ENCODE measurements around the gene CAMK4.
A peak's percentile ranks its signal among the peaks of the same experiment; 100 is the strongest.

The CAMK4 gene

DNA sequence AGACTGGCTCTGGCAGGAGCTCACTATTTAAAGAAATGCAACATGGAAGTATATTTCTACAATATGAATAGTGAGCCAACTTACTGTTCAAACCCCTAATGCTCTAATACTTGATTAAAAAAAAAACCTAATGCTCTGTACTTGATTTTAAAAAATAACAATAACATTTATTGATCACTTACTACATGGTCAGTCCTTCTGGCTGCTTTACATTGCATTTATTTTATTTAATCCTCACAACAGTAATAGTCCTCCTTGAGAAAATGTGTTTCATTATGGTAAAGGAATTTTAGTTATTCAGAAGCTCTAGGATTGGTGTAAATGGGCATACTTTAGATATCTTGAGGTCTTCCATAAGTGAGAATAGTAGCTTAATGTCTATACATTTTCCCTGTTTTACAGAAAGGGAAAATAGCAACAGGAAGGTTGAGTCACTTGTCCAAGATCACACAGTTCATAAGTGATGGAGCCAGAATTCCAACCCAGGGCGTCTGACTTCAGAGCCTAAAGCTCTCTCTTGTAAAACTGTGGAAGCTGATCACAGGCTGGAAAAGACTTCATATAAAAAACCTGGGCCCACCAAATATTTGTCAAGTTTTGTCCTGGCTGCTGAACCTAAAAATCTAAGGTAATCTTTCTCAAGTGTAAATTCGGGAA, 287.1 kb downstream of the CAMK4 start:
- Mint-ChIP-seq H3K27me3 (no peaks in the 10 kb centered on the region), H3K4me1 (peaks cover 54% of the 10 kb centered on the region), H3K4me3 (peak overlapping the region; percentile 84), H3K36me3 (peaks cover 24% of the 10 kb centered on the region), H3K9me3 (no peaks in the 10 kb centered on the region), H3K27ac (peak overlapping the region; percentile 91)
- no peak for DNase-seq
- CTCF ChIA-PET: interaction anchor here (1.1 to 2.9 kb wide), 5 partner anchors 13 to 636 kb away, joined by 3 to 11 read pairs (median 6); no protein-coding TSS in a partner anchor

DNA sequence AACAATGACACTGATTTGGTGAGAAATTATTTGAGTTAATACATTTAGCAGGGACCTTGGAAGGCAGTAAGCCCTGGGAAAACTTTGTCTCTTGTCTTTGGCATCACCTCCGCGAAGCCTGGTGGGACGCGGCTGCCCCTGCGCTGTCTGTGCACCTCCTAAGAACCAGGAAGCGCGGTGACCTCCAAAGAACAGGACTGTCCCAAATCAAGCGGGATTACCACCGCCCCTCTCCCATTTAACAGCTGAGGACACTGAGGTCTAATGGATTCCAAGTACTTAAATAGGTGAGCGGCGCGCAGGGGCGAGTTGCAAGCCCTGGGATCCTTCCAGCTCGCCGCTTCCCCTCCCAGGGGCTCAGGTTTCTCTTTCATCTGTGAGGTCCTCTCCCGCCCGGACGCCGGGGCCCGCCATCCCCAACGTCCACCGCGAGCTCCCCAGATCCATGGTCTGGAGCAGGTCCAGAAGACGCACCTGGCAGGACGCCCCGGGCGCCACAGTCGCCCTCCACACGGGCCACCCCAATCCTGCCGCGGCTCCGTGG, 287.7 kb downstream of the CAMK4 start:
- DNase-seq: no peak
- peak overlapping the region; percentile 84 for H3K4me3 Mint-ChIP-seq
- H3K9me3 Mint-ChIP-seq: no peaks in the 10 kb centered on the region
- no peaks in the 10 kb centered on the region for H3K27me3 Mint-ChIP-seq
- H3K36me3 Mint-ChIP-seq: peaks cover 24% of the 10 kb centered on the region
- peak overlapping the region; percentile 91 for H3K27ac Mint-ChIP-seq
- peaks cover 54% of the 10 kb centered on the region for H3K4me1 Mint-ChIP-seq
- CTCF ChIA-PET: interaction anchor here (1.2 to 2.9 kb wide), 4 partner anchors 19 to 636 kb away, joined by 4 to 11 read pairs (median 6); no protein-coding TSS in a partner anchor

DNA sequence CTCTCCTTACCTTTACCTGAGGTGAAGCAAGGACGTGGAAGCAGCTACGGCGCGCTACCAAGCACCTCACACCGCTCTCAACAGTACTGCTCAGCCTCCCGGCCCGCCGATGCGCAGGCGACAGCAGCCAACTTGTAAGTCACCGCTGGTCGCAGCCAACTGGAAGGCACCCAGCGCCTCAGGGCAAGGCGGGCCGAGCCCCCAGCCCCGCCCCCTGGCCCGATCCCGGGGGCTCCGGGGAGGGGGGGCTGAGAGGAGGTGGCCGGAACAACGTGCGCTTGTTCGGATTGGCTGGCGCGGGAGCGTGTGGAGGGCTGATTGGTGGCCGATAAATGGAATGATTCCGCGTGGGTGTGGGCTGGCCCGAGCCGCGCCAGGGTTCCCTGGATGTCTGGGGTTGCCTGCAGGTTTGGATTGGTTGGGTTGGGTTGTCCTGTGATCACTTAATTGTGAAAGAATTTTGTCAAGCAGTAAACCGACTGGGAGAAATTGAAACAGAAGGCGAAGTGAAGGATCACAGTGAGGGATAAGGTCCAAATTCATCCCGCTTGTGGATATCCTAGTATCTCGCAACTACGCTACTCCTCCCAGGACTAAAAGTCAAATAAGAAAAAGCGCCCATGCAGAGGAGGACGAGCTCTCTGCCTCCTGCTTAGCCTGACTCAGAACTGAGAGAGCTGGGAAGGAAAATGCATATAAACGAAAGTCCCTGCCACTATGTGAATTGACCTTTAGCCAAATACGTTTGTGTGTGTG, 288.4 kb downstream of the CAMK4 start, which contains the start of gene STARD4:
Gene STARD4, minus strand, starts transcription at position 161 of the 756 bp plus-strand sequence. CDS start 5,102 bp downstream, outside the sequence.
- Mint-ChIP-seq H3K4me1 (peaks cover 48% of the 10 kb centered on the region), H3K27me3 (no peaks in the 10 kb centered on the region), H3K9me3 (no peaks in the 10 kb centered on the region), H3K36me3 (peaks cover 19% of the 10 kb centered on the region), H3K4me3 (peak within 1 kb of the TSS; percentile 84), H3K27ac (peak within 1 kb of the TSS; percentile 91)
- CTCF ChIA-PET: interaction anchor here (1.3 to 2.9 kb wide), 3 partner anchors 19 to 355 kb away, joined by 4 to 11 read pairs (median 6); no protein-coding TSS in a partner anchor
- peak; percentile 96 for DNase-seq

DNA sequence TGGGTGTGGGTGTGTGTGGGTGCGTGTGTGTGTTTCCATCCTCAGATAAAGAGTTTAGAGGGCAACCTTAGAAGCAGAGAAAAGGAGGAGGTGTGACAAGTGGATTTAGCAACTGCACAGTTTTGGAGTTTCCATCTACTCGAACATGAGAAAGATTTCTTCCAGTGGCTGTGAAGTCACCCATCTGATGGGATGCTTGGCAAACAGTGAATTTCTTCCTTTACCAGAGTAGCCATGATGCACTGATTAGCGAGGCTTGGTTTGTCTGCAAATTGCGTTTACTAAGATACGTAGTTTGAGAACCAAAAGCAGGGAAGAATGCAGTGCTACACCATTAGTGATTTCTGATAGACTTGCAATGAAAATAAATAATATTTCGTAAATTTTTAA, 288.9 kb downstream of the CAMK4 start:
- Mint-ChIP-seq H3K36me3 (peaks cover 19% of the 10 kb centered on the region), H3K27ac (peak overlapping the region; percentile 91), H3K4me3 (peak overlapping the region; percentile 84), H3K9me3 (no peaks in the 10 kb centered on the region), H3K27me3 (no peaks in the 10 kb centered on the region), H3K4me1 (peaks cover 43% of the 10 kb centered on the region)
- CTCF ChIA-PET: interaction anchor here (1.7 kb wide), 1 partner anchor 355 kb away, joined by 6 read pairs; no protein-coding TSS in a partner anchor
- no peak for DNase-seq

DNA sequence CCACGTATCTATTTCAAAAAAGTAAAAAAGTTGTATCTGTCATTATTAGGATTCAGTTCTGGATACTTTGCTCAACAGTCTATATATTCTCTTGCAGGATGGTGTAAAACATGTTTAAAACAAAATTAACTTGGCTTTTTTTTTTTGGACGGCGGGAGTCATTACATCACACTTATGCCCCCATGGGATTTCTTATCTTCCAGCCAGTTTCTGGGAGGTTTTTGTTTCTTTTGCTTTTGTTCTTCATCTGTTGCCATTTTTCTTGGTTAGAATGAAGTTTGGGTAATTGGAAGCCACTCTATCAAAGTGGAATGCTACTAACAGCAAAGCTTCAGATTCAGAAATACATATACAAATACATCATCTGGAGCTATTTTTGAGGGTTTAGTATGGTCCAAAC, 289.9 kb downstream of the CAMK4 start:
- Mint-ChIP-seq H3K27me3 (no peaks in the 10 kb centered on the region), H3K27ac (no peak overlapping the region), H3K36me3 (peaks cover 19% of the 10 kb centered on the region), H3K4me1 (peaks cover 36% of the 10 kb centered on the region), H3K9me3 (no peaks in the 10 kb centered on the region), H3K4me3 (peak overlapping the region; percentile 43)
- CTCF ChIA-PET: no interaction called here
- DNase-seq: no peak

DNA sequence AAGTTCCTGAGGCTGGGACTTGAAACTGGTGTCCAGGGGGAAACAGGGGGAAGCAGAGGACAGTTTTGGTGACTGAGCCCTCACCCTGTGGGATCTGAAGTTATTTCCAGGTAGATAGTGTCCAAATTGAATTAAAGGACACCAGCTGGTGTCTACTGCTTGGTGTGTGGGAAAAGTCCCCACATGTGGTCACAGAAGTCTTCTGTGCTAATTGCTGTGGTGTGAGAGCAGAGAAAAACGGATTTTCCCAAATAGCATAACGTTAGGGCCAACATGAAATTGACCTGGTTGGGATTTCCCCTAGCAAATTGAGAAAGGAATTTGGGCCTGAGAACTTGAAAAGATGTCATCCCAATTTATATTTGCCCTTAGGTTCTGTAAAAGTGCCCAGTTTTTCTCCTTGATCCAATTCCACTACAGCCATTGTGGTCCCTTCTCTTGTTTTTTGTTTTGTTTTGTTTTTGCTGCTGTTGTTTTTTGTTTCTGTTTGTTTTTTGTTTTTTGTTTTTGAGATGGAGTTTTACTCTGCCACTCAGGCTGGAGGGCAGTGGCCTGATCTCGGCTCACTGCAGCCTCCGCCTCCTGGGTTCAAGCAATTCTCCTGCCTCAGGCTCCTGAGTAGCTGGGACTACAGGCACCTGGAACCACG, 293.8 kb downstream of the CAMK4 start:
- H3K27ac Mint-ChIP-seq: no peak overlapping the region

DNA sequence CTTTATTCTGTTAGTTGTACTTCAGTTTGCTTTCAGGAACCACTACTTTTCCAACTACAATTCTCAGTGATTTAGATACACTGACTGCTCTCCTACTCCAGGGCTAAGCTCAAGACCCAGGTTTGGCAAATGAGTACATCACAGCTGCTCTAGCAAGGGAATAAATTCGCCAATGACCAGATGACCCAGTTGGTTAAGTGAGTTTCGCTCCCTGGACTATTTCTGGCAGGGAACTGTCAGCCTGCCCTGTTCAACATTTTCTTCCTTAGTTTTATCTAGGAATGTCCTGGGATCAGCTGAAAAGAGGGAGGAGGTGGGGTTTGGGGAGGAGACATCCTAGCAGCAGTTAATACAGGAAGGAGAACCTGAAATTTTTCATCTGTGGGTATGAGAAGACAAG, 294.6 kb downstream of the CAMK4 start:
- peaks cover 23% of the 10 kb centered on the region for H3K27me3 Mint-ChIP-seq
- no peak overlapping the region for H3K4me3 Mint-ChIP-seq
- H3K27ac Mint-ChIP-seq: peak overlapping the region; percentile 31
- H3K36me3 Mint-ChIP-seq: peaks cover 3% of the 10 kb centered on the region
- H3K4me1 Mint-ChIP-seq: peaks cover 5% of the 10 kb centered on the region
- H3K9me3 Mint-ChIP-seq: no peaks in the 10 kb centered on the region
- no peak for DNase-seq
- CTCF ChIA-PET: no interaction called here

More for the DNA sequence above, 293.8 kb downstream of the CAMK4 start:
- no peaks in the 10 kb centered on the region for H3K9me3 Mint-ChIP-seq
- peaks cover 17% of the 10 kb centered on the region for H3K27me3 Mint-ChIP-seq
- DNase-seq: no peak
- no peak overlapping the region for H3K4me3 Mint-ChIP-seq
- CTCF ChIA-PET: interaction anchor here (1.0 kb wide), 1 partner anchor 13 kb away, joined by 3 read pairs; no protein-coding TSS in a partner anchor
- peaks cover 3% of the 10 kb centered on the region for H3K36me3 Mint-ChIP-seq
- peaks cover 11% of the 10 kb centered on the region for H3K4me1 Mint-ChIP-seq

DNA sequence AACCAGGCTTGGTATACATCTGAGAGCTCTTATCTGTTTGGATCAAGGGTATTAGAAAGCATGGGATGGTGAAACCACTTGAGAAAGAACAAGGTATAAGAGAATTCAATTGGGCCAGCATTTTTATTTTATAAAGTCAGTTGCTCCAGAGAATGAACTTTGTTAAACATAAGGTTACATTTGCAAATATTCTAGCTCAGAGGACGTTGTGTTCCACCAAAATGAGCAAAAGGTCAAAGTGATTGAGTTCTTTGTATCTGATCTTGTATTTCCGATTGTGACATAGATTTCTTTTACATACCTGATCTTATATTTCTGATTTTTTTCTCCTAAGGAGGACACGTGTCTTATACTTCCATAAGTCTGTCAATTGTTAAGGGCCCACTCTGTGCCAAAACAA, 296.7 kb downstream of the CAMK4 start:
- Mint-ChIP-seq H3K4me3 (no peak overlapping the region), H3K27me3 (peaks cover 29% of the 10 kb centered on the region), H3K36me3 (peaks cover 3% of the 10 kb centered on the region), H3K27ac (no peak overlapping the region), H3K9me3 (no peaks in the 10 kb centered on the region), H3K4me1 (no peaks in the 10 kb centered on the region)
- no peak for DNase-seq
- CTCF ChIA-PET: interaction anchor here (0.6 to 1.2 kb wide), 2 partner anchors 11 to 1963 kb away, joined by 3 read pairs; no protein-coding TSS in a partner anchor

DNA sequence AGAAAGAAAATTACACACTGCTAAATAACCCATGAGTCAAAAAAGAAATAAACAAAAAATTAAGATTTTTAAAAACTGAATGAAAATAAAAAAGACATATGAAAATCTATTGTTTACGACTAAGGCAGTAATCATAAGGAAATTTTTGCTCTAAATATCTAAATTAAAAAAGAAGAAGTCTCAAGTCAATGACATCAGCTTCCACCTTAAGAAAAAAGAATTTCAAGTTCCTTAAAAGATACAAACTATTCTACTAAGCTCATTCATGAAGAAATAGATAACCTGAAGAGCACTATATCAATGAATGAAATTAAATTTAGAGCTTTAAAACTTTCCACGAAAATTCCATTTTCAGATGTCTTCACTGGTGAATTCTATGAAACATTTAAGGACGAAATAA, 303.9 kb downstream of the CAMK4 start:
- Mint-ChIP-seq H3K9me3 (peaks cover 10% of the 10 kb centered on the region), H3K36me3 (peaks cover 8% of the 10 kb centered on the region), H3K4me1 (peaks cover 22% of the 10 kb centered on the region), H3K27me3 (peaks cover 12% of the 10 kb centered on the region), H3K27ac (no peak overlapping the region), H3K4me3 (no peak overlapping the region)
- DNase-seq: no peak
- CTCF ChIA-PET: interaction anchor here (0.6 kb wide), 1 partner anchor 138 kb away, joined by 3 read pairs; no protein-coding TSS in a partner anchor

DNA sequence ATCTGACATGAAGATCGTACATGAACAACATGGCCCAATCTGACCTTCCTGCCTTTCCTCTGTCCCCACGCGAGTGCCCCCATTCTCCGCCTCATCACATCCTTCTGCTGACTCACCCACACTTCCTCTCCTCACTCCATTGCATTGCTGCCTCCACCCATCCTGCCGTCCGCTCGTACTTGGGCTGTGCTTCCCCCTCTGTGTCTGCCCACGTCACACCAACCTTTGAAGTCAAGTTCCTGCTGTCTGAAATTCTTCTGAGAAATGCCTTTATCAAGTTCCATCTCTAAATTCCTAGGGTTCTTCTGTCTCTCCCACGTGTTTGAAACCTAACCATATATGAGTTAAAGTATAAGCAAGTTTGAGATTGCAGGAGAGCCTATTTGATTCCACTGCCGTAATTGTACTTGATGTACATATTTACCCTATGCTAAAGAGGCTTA, 306.1 kb downstream of the CAMK4 start:
- Mint-ChIP-seq H3K4me3 (peak overlapping the region; percentile 0), H3K4me1 (peaks cover 22% of the 10 kb centered on the region), H3K27me3 (peaks cover 16% of the 10 kb centered on the region), H3K36me3 (peaks cover 7% of the 10 kb centered on the region), H3K9me3 (peaks cover 13% of the 10 kb centered on the region), H3K27ac (peak overlapping the region; percentile 81)
- DNase-seq: peak; percentile 91
- CTCF ChIA-PET: interaction anchor here (0.9 to 3.3 kb wide), 3 partner anchors 20 to 616 kb away, joined by 3 to 13 read pairs (median 8); no protein-coding TSS in a partner anchor

DNA sequence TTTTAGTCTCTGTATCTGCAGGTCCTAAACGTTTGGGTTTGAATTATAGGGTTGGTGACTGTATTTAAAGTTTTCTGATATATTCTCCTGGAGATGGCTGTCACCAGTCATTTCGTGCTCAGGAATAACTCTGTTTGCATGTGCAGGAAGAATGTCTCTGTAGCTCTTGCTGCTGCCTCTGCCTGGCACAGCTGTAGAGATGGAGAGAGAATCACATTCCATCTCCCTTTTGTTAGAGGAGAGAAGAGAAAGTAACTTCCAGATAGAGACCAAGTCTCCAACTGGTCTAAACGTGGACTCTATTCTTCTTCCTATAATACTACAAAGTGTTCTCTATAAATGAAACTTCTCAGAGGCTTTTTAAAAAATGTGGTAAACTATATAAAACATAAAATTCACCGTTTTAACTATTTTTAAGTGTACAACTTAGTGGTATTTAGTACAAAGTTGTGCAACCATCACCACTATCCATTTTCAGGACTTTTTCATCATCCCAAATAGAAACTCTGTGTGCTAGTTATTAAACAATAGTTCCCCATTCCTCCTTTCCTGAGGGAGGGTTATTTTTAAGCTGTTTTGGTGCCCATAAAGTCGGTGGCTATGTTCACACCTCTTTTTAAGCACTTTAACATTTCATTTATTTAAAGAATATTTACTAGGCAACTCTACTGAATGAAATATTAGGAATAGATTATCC, 308.9 kb downstream of the CAMK4 start:
- Mint-ChIP-seq H3K4me3 (no peak overlapping the region), H3K27ac (peak overlapping the region; percentile 39), H3K27me3 (peaks cover 16% of the 10 kb centered on the region), H3K4me1 (peaks cover 22% of the 10 kb centered on the region), H3K9me3 (peaks cover 13% of the 10 kb centered on the region), H3K36me3 (peaks cover 9% of the 10 kb centered on the region)
- CTCF ChIA-PET: interaction anchor here (0.8 to 3.3 kb wide), 2 partner anchors 17 to 18 kb away, joined by 3 to 13 read pairs; no protein-coding TSS in a partner anchor
- no peak for DNase-seq

DNA sequence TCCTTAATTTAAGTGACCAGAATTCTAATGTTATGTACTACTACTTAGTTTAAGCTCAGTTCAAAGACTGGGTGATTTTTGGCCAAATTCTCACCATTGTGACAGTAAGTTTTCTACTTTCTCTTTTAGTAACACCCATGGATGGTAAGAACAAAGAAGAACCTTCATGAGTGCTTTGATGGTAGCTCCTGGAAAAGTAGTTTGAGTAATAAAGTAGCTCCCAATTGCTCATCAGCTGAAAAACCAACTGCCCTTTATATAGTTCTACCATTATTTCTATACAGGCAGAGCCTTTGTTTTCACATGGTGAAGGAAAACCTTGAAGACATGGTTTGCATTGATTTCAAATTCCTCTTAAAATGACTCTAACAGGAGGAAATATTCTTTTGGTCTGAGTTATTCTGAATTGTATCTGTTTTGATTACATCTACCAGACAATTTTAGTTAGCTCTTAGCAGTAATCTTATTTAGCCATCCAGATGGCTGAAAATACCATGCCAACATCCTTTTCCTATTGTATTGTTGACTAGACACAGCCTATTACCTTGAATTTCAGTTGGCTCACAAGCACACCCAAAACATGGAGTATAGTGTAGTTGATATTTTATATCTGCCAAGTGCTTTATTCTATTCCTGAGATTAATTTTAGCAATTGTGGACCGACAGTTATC, 311.8 kb downstream of the CAMK4 start:
- H3K27me3 Mint-ChIP-seq: peaks cover 33% of the 10 kb centered on the region
- H3K4me1 Mint-ChIP-seq: peaks cover 7% of the 10 kb centered on the region
- peaks cover 3% of the 10 kb centered on the region for H3K9me3 Mint-ChIP-seq
- H3K4me3 Mint-ChIP-seq: no peak overlapping the region
- CTCF ChIA-PET: interaction anchor here (1.4 kb wide), 1 partner anchor 11 kb away, joined by 3 read pairs; no protein-coding TSS in a partner anchor
- no peak overlapping the region for H3K27ac Mint-ChIP-seq
- peaks cover 4% of the 10 kb centered on the region for H3K36me3 Mint-ChIP-seq
- no peak for DNase-seq

Data from activated naive CD4-positive, alpha-beta T cell treated with anti-CD3 and anti-CD28 coated beads, Interleukin-2, amount 10 ng/mL, durations not matched to agents 7 days and 5 days (primary cell).